B cell (primary cell): Measurements from ENCODE around the gene HNRNPU.

Experiments
- CTCF ChIP-seq: fragments of 200-600 bp; IDR thresholded peaks from one replicate; pipeline ENCODE4 v1.8.0; 2022; ENCODE audit warnings: antibody characterized with exemption, mild to moderate bottlenecking
- EZH2 ChIP-seq: IDR thresholded peaks from 2 replicates; pipeline ENCODE4 v1.6.1; 2012; ENCODE audit warnings: borderline replicate concordance, low read depth, mild to moderate bottlenecking, moderate library complexity, low read length; ENCODE audit not compliant: insufficient read depth, poor library complexity, severe bottlenecking

- TF ChIP-seq CTCF, result no peak
- no peak for TF ChIP-seq EZH2
These were observed 17.4 kb upstream of the HNRNPU start for GRCh38 chr1:244881552-244882280.
